NCI-H2107 treated with DMSO at 0.1 percent for 48 hours (cell line): ENCODE measurements around the gene NAGPA.
"Not testable (repeated sequence)": the region's sequence is repeated elsewhere in the genome, so short reads cannot be mapped to it uniquely, and the experiment has no call there.

Source experiments
- DNase-seq: peaks from one replicate; lab custom pipeline; 2025; ENCODE audit not compliant: unreplicated experiment; lab: John Stamatoyannopoulos, UW

Gene NAGPA

DNA sequence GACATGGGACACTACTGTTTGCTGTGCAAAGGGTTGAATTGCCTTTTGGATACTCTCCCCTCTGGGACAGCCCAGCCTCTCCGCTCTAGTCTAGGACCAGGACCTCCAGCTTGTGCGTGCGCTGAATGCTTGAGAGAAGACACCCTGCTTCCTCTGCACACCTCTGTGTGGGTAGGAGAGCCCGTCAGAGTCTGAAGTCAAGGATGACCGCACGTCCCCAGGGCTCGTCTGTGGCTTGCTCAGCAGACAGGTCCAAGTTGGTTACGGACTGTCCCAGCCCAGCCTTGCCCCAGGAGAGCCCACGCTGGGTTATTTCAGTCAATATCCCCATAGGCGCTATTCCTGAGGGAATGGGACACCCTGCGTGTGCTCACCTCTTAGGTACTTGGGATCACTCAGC, 28.3 kb upstream of the NAGPA start:
- DNase-seq = no peak

DNA sequence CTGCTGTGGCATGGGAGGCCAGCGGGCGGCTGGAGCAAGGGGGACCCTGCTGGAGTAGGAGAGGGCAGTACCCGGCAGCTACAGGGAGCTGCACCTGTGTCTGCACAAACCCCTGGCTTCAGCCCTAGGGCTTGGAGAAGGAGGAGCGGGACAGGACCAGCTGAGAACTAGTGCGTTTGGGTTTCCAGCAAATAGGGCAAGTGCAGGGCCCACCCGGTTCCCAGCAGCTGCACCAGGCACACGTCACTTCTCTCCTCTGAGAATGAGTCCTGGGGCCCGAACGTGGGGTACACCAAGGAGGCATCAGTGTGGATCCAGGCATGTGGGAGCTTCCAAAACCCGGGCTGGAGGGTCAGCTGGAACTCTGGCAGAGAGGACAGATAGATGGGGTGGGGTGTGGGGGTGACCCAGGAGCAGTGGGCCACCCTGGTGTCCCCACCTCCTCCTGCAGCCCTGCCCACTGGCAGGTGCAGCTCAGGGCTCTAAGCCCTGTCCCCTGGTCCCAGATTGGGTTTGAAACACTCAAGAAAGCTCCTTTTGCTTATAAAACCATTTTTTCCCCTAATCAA, 26.4 kb upstream of the NAGPA start:
- no peak for DNase-seq

DNA sequence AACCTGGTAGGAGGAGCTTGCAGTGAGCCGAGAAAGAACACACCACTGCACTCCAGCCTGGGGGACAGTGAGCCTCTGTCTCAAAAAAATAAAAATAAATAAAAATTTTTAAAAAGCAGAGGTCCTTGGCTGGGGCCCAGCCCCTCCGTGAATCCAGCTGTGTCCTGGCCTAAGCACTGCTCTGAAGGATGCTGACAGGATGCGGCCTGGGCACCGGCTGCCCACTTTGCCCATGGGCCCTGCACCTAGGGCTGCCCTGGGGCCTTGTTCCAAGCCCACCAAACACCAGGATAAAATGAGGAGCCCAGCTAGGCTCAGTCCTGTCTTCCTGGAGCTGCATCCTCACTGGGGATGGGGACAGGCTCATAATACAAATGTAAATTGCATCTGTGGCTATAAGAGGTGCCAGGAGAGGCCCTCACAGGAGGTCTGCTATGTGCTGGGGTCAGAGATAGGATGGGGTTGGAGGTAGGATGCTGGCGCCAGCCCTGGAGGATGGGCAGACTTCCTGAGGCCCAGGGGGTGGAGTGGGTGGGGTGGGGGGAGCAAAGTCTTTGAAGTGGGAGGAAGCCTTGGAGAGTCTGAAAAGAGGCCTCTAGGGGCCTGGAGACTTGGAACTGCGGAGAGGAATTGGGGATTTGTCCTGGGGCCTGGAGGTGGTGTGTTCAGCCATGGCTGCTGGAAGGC, 25.8 kb upstream of the NAGPA start:
- DNase-seq = no peak

DNA sequence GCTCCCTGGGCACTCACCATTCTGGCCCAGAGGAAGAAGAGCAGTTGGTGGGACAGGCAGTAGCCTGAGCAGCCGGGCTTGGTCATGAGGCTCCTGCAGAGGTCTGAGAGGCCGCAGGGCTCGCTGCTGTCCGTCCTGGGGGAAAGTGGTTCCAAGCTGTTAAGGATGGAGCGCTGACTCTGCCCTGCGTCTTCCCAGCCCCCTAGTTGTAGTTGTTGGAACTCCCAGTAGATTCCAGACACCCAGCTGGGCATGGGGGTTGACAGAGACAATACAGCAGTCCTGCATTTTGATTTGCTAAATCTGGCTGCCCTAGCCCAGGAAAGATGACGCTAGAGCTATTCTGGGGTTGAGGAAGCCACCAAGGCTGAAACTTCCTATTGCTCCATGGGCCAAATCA, 24.7 kb upstream of the NAGPA start:
- no peak for DNase-seq

DNA sequence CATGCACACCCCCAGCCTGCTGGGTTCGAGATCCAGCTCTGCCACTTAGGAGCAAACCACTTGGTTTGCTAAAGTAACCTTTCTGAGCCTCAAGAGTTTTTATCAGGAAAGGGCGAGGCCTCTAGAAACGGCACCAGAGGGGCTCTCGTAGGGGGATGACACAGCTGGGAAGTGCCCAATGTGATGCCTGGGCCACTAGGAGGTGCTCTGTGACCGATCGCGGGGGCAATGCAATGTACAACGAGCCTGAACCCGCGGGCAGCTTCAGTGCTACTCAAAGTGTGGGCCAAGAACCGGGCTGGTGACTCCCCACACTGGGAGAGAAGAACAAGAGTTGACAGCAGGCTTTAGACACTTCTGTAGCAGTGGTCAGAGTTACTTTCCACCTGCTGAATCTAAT, 22.6 kb upstream of the NAGPA start:
- DNase-seq = no peak

DNA sequence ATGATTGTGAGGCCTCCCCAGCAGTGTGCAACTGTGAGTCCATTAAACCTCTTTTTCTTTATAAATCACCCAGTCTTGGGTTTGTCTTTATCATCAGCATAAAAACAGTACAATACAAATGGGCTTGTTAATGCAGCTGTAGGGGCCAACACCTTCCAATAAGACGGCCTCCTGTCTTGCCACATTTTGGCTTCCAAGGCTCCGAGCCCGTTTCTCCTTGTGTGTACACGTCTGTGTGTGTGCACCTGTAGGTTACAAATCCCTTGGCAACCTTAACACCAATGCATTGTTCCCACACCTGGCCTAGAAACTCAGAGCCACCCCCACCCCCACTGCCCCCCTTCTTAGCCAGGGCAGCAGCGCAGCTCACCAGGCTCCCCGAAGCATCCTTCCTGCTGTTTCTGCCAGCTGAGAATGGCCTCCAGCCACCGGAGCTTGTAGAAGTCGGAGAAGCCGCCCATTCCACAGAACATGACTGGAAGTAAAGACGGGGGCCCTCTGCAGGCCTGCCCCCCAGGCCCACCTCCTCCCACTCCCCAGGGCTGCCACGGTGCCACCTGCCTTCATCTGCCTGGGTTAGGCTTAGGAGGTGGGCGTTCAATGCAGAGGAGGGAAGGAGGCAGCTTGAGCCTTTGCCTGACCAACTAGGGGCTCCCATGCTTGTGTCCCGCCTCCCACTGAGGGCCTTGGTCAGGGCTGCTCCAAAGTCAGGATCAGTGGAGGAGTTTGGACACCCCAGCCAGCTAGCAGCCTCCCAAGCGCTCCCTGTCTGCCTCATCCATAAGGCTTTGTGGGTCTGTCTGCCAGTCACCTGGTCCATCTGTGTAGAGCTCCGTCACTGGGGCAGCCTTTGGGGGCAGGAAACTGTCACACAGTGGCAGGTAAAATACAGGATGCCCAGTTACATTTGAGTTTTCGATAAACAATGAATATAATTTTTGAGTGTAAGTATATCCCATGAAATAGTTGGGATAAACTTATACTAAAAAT, 21.4 kb upstream of the NAGPA start:
- DNase-seq = no peak

DNA sequence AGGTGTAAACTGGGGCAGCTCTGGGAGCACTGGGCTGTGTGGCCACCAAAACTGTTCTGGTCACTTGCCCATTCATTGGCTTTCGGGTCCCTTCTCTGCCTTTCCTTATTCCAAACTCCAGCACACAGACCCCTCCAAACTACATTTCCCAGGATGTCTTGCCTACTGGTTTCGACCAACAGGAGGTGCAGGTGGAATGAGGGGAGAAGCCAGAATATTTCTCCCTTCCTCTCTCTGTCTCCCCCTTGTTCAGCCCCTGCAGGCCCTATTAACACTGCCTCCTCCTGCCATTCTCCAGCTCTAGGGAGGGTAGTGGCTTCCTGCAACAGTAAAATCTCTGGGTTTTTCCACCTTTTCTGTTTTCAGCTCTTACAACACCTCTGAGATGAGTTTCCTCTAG, 13.2 kb upstream of the NAGPA start:
- DNase-seq = no peak

DNA sequence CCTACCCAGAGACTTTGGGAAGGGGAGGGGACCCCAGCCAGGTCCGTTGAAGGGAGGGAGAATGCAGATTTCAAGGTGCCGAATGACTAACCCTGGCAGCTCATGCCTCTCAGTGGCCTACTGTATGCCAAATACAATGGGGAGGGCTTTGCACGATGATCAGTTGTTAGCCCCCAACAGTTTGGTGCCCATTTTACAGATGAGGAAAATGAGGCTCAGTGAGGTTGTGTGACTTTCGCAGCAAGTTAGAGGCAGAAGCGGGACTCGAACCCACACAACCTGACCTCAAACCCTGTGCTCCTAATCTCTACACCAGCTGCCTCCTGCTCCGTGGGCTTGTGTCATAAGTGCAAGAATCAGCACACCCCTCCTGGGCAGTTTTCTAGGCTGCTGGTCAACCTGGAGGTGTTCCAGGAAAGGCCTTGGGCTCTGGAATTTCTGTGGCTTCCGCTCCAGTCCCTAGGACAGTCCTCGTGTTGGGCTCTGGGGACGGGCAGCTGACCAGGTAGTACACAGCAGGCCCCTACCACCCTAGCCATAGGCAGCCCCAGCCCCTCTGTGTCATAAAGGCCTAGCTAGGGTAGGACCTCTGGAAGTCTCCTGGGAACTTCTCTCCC, 11.9 kb upstream of the NAGPA start:
- DNase-seq = no peak

DNA sequence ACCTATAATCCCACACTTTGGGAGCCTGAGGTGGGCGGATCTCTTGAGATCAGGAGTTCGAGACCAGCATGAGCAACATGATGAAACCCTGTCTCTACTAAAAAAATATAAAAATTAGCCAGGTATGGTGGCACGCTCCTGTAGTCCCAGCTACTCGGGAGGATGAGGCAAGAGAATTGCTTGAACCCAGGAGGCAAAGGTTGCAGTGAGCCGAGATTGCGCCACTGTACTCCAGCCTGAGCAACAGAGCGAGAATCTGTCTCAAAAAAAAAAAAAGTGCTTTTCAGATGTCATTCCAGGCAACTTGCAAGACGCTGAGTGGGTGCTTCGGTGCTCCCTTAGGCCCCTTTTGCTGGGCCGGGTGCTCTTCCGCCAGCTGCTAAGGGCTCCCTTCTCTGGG, 10.8 kb upstream of the NAGPA start:
- DNase-seq = not testable (repeated sequence)

DNA sequence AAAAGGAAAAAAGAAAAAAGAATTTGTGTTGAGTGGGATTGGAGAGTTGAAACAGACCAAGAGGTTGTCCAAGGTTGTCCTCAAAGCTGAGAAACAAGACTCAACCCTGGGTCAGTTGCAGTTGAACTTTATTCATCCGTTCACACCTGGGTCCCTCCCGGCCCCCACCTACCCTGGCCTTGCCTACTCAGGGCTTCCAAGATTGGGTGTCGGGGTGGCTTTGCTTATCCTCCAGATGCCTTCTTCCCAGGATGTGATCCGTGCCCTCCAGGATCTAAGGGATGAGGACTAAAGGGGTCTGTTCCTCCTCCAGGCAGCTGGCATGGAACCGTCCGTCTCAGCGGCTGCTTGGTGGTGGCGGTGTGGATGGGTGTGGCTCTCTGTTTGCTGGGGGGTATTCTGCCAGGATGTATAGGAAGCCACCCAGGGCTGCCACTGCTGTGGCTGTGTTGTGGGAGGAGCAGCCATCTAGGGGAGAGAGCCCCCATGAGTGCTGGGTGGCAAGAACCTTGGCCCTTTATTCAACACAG, 10.3 kb upstream of the NAGPA start:
- no peak for DNase-seq

DNA sequence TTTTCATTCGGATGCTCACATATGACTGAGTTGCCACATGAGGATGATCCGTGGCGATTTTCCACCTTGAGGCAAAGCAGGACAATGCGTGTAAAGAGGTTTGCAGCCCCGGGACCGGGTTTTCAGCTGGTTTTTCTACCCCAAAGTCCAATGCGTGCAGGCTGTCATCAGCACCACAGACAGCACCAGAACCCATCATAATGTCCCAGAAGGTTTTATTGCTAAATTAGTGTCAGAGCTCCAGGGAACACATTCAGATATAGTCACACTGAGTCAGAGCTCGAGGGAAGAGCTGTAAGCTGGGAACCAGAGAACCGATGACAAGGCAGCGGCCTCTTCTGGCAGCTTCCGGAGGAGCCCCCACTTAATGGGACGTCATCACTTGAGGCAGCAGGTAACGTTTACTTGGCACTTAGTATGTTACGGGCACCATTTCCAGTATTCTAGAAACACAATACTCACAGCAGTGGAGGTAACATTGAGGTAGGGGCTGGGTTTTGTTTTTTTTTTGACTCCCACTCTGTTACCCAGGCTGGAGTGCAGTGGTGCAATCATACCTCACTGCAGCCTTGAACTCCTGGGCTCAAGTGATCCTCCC, 8.9 kb upstream of the NAGPA start:
- no peak for DNase-seq

DNA sequence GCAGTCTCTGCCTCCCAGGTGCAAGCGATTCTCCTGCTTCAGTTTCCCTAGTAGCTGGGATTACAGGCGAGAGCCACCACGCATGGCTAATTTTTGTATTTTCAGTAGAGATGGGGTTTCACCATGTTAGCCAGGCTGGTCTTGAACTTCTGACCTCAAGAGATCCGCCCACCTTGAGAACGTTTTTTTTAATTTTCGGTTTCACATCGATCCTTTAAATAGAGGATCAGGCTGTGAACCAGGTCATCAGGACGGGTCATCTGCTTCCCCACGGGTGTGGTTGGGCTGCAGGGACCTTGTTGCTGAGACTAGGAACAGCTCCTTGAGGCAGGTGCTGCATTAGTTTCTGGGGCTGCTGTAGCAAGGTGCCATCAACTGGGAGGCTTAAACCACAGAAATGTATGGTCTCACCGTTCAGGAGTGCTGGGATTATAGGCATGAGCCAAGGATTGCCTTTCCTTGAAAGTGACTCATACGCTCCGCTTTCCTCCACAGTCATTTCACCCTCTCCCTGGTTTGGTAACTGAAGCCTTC, 7.9 kb upstream of the NAGPA start:
- no peak for DNase-seq

DNA sequence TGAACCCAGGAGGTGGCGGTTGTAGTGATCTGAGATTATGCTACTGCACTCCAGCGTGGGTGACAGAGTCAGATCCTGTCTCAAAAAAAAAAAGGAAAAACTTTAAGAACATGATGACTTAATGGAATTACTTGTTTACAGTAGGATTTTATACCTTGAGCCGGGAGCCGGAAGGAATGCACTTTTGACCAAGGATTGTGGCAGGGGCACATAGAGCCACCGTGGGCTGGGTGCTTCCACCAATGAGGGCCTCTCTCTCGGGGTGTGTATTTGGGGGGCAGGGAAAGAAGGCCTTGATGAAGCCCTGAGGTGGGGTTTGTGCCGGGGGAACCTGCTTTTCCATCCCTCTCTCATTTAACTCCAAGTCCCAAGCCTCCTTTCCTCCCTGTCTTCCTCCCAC, 6.7 kb upstream of the NAGPA start:
- no peak for DNase-seq

DNA sequence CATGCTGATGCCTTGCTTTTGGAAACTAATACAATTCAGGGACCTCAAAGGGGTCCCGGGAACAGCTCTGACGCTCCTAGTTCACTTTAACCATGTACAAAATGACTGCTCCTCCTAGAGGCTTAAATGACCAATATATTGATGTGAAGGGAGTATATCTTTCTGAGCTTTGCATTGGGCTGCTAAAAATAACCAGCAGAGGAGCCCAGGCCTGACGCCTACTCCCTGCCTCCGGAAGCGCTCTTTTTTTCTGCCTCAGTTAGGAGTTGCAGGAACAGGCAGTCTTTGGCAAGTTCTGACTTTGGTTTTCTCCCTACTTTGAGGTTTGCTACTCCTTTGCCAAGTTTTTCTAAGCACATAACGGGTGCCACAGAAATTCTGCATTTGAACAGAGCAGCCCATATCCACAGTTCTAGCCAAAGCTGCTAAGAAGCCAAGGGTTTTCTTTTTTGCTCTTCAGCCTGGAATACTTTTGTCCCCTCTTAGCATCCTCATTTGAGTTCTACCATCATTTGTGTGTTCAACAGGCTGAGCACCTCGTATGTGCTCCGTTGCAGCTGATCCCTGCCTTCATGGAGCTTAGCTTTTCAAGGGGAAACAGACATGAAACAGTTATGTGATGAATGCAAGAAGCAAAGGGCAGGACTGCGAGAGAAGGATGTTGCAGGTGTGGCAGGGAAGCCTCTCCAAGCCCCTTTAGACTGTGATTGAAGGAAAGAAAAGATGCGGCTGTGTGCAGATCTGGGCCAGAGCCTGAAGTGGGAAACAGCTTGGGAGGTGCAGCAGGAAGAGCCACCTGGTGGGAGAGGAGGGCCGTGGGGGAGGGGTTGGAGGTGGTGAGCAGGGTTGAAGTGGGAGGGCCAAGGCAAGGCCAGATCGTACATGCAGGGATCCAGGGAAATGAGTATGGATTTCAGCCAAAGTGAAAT, 2.8 kb upstream of the NAGPA start:
- no peak for DNase-seq

DNA sequence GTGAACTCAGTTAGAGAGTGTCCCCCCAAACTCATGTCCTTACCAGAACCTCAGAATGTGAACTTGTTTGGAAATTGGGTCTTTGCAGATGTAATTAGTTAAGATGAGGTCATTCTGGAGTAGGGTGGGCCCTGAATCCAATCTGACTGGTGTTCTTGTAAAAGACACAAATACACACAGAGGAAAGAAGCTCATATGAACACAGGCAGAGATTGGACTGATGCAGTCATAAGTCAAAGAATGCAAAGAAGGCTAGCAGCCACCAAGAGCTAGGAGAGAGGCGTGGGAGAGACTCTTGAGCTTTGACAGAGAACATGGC, 2.1 kb upstream of the NAGPA start:
- DNase-seq = no peak

DNA sequence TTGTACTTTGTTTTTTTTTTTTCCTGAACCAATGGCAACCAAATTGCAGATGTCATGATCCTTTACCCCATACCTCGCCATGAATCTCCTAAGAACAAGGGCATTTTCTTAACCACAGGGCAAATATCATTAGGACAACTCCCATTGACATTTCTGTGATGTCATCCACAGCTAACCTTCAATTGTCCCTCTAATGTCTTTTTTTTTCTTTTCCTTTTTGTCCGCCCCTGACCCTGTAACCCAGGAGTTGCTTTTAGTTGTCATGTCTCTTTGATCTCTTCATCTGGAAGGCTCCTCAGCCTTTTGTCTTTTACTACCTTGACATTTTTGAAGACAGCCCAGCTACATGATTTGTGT, 410 bp upstream of the NAGPA start:
- DNase-seq = no peak

DNA sequence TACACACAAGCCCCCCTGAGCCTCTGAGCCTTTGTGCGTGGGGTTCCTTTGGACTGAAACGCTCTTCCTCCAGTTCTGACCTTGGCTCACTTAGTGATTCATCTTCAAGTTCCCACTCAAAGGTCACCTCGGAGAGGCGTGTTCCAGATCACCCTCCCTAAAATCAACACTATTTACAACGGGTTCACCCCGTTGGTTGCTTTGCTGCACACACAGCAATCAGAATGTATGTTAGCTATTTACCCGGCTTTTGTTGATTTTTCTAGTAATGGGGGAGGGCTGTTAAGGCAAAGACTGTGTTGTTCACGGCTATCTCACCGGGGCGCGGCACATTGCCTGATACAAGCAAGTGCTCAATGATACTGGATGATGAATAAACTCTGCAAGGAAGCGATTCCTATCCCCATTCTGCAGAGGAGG, 977 bp downstream of the NAGPA start:
- no peak for DNase-seq

DNA sequence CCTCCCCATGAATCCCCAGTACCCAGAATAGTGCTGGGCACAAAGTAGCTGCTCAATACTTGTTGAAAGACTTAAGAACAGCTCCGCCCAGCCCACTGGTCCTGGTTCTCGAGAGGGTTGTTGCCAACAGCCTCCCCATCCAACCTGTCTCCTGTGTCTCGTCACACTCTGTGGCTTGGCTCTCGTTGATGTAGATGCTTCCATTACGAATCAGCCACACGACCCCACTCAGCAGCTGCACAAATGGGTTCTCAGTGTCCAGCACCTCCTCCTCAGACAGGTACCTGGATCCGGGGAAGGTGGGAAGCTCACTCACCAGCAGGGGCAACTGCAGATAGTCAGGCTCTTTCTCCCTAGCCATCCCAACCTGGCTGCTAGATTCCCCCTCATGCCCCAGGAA, 2.1 kb downstream of the NAGPA start:
- no peak for DNase-seq

DNA sequence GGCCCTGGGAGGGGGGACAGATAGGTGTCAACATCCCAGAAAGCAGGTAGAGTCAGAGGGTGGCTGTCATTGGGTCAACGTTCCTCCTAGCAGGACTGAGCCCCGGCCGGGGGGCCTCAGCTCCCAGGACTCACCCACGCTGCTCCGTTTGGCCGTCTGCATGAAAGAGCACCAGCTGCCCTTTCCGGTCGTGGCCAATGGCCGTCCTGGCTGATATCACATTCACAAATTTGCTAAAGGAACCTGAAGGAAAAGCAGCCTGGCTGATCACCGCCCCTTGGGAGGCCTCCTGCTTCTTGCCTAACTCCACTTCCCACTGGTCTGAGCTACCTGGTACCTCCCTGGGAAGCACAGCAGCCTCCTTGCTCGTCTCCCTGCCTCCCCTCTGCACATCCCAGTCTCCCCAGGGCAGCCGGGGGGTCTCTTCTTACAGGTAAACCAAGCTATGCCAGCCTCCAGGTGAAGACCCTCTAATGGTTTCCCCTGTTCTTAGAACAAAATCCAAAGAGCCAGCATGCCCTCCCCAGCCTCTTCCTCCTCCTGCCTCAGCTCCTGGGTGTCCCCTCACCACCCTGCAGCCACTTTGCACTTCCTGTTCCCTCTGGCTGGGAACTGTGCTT, 3.4 kb downstream of the NAGPA start:
- no peak for DNase-seq
